GM18502 (cell line): ENCODE data around the gene OR4D11.
"Not testable (repeated sequence)": the region's sequence is repeated elsewhere in the genome, so short reads cannot be mapped to it uniquely, and the experiment has no call there.

Experiments used
- ATAC-seq: cut with Tn5 transposase; IDR thresholded peaks from one replicate; pipeline ENCODE4 v1.9.1; 2021; ENCODE audit warnings: mild to moderate bottlenecking; ENCODE audit not compliant: unreplicated experiment, poor library complexity

Gene OR4D11

GRCh38 chr11:59503276-59503675, at the start of gene OR4D11:
OR4D11 (plus strand) TSS chr11:59503576; CDS start chr11:59503576, 0 bp downstream.
- no peak for ATAC-seq

GRCh38 chr11:59456661-59457060, 46.7 kb upstream of the OR4D11 start, which contains the start of gene OR4D6:
OR4D6 (plus strand) TSS chr11:59456961; CDS start chr11:59456961, 0 bp downstream.
- no peak for ATAC-seq

- no peak for ATAC-seq
Observed at GRCh38 chr11:59459916-59460315, 43.5 kb upstream of the OR4D11 start.

GRCh38 chr11:59463190-59463641, 40.2 kb upstream of the OR4D11 start:
- no peak for ATAC-seq

- ATAC-seq, result no peak
Observed at GRCh38 chr11:59473015-59473414, 30.4 kb upstream of the OR4D11 start, which contains the start of gene OR4D10. OR4D10 (plus strand) TSS chr11:59473315; CDS start chr11:59477430, 4,115 bp downstream.

GRCh38 chr11:59475176-59475575, 28.2 kb upstream of the OR4D11 start:
- no peak for ATAC-seq

- ATAC-seq, result no peak
Observed at GRCh38 chr11:59479906-59480305, 23.5 kb upstream of the OR4D11 start.

- no peak for ATAC-seq
Observed at GRCh38 chr11:59480359-59480758, 23.0 kb upstream of the OR4D11 start.

- peak; percentile 66 for ATAC-seq
Observed at GRCh38 chr11:59501931-59502330, 1.4 kb upstream of the OR4D11 start.

- ATAC-seq, result no peak
Observed at GRCh38 chr11:59510941-59511589, 7.7 kb downstream of the OR4D11 start, which contains the start of gene OR4D9. OR4D9 (plus strand) TSS chr11:59511539; CDS start chr11:59514913, 3,374 bp downstream.

GRCh38 chr11:59511675-59512074, 8.3 kb downstream of the OR4D11 start:
- no peak for ATAC-seq

GRCh38 chr11:59520139-59520538, 16.8 kb downstream of the OR4D11 start:
- not testable (repeated sequence) for ATAC-seq

GRCh38 chr11:59520741-59521140, 17.4 kb downstream of the OR4D11 start:
- no peak for ATAC-seq

- ATAC-seq, result no peak
Observed at GRCh38 chr11:59523541-59523940, 20.2 kb downstream of the OR4D11 start.

- no peak for ATAC-seq
Observed at GRCh38 chr11:59528711-59529110, 25.3 kb downstream of the OR4D11 start.

- ATAC-seq, result no peak
Observed at GRCh38 chr11:59532620-59533019, 29.2 kb downstream of the OR4D11 start.

GRCh38 chr11:59534676-59535075, 31.3 kb downstream of the OR4D11 start:
- no peak for ATAC-seq

- no peak for ATAC-seq
Observed at GRCh38 chr11:59542142-59542810, 38.9 kb downstream of the OR4D11 start.

- not testable (repeated sequence) for ATAC-seq
Observed at GRCh38 chr11:59543713-59544112, 40.3 kb downstream of the OR4D11 start.

GRCh38 chr11:59544869-59545178, 41.4 kb downstream of the OR4D11 start:
- ATAC-seq, result no peak

GRCh38 chr11:59545179-59546020, 42.0 kb downstream of the OR4D11 start:
- no peak for ATAC-seq
